ENCODE measurements around the gene PI4KB.

PI4KB gene

DNA sequence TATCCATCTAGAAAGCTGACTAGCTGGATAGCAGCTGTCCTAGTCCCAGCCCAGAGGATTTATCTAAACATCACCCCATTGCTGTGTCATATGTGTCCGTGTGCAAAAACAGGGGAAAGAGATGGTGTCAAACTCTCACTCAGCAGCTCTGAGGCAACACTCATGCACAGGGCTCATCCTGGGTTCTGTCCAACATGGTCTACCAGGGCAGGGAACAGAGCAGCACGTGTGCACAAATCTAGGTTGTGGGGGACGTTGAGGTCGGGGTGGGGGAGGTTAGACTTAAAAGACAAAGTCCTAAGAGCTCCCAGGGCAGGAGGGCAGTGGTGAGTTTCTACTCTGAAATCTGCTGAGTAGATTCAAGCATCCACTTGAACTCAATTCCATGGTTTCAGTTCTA, 16.2 kb downstream of the PI4KB start:
- no peak for DNase-seq

DNA sequence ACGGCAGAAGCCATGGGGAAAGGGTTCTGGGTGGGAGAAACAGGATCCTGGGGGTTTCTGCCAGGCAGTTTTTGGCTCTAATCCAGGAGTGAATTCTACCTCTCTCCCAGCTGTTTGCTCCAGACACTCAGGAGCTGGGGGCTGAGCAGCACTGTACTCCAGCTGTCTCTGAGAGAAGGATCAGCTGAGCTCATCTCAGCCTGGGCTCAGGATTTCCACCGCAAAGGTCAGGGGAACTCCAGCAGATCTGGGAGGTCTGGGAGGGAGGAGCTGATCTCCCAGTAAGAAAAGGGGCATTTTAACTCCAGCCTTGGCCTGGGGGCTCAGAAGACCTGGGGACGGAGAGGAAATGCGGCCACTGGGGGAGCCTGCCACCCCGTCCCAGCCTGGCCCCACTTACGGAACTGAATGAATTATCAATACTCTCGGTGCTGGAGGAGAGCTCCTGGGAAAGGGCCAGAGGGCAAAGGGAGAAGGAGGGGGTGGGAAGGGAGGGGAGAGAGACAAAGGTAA, 17.3 kb downstream of the PI4KB start:
- DNase-seq, result no peak

DNA sequence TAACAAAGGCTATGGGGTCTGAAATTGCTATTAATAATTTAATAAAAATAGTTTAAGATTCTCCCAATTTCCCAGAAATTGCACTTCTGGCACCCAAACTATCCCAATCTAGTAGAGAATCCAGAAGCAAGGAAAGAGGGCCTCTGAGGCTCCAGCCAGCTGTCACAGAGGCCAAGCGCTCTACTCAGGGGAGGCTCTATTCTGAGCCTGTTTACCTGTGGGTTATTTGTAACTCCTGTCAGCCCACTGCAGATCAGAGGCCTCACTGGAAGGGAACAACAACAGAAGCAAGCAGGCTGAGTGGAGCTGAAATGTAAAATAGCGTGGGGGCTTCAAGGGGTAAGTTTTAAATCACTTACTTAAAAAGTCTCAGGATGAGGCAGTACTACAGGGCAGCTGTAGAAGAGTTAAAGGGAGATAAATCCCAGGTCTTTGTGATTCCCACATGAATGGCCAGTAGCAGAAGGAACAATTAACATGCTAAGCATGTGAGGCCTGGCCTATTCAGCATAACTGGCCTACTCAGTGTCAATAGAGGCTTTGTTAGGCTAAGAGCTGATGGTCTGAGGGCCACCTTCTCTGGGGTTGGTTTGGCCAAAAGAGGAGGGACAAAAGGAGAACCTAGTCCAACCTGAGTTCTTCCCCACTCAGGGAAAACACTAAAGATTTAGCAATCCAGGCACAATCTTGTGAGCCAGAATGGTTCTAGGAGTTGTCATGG, 32.3 kb downstream of the PI4KB start:
- DNase-seq, result no peak

DNA sequence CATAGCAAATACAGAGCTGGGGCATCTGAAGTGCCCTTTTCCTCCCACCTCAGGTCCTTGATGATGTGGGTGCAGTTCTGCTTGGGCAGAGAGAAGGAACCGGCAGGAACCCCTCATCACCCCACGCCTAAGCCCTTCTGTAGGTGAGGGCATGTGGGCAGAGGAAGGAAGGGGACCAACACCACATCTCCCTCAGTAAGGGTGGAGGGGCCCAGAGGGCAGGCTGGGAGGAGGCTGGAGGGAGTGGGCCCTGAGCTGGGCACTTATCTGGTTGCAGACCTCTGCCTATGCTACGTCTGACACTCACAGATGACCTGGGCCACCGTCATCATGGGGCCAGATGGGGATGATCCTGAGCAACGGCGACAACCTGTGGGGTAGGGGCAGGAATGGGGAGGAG, 34.1 kb downstream of the PI4KB start:
- no peak for DNase-seq

DNA sequence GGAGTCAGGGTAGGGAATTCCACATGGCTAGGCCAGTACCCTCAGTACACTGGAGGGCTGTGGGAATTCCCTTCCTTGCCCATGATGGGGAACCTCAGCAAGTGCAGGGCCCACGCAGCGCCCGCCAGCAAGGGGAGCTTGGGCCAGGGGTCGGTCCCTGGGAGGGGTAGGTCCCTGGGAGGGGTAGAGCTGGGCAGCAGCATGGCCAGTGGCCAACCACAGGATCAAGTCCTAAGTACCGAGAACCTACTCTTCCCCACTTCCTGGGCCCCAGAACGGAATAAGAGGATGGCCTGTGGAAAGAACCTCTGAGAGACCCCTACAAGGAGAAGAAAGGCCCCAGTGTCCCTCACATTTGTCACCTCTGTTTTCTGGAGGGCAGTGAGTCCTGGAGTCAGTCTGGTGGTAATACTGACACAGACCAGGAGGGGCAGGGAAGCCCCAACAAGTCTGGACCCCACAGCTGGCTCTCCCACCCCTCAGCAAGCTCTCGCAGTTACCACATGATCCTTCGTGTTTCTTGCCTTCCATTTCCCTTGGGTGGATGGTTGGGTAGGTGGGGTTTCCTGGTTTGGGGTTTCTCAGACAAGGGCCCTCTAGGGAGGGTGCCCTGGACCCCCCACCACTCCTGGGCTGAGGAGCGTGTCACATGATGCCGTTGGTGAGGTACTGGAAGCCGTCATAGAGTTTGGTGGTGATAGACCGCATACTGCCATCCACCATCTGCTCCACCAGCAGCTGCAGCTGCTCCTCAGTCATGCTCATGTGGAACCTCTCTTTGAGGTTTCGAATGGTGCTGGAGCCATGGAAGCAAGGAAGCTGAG, 34.8 kb downstream of the PI4KB start:
- DNase-seq, result no peak

DNA sequence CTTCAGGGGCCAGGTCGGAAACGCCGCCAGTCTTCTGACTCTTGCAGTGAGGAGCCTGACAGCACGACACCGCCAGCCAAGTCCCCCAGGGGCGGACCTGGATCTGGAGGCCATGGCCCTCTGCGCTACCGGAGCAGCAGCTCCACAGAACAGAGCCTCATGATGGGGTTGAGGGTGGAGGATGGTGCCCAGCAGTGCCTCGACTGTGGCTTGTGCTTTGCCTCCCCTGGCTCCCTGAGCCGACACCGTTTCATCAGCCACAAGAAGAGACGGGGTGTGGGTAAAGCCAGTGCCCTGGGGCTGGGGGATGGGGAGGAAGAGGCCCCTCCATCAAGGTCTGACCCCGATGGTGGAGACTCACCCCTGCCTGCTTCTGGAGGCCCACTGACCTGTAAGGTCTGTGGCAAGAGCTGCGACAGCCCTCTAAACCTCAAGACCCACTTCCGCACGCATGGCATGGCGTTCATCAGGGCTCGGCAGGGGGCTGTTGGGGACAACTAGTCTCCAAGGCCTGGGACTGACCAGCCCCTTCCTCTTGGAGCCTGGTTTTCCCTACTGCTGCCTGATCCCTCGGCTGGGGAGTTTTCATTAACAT, 36.4 kb downstream of the PI4KB start:
- no peak for DNase-seq

DNA sequence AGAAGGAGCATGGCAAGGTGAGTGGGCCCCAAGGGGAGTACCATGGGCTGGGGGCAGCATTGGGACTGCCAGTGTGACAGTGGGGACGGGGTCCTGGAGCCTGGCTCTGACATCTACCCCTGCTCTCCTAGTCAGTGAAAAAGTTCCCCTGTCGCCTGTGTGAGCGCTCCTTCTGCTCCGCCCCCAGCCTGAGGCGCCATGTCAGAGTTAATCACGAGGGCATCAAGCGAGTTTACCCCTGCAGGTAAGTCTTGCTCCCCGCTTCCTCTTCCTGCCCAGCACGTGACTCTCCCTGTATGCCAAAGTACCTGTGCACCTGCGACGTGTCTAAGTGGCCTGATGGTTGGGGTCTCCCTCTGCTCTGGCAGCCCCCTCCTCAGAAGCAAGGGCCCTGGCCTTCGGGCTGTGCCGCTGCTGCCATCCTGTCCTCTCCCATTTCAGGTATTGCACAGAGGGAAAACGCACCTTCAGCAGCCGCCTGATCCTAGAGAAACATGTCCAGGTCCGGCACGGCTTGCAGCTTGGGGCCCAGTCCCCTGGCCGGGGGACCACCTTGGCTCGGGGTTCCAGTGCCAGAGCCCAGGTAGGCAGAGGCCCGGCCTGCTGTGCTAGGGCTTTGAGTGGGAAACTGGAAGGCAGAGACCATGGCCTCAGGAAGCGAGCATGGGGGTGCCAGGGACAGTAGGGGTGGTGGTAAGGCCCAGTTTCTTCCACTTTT, 37.1 kb downstream of the PI4KB start:
- DNase-seq, result no peak

DNA sequence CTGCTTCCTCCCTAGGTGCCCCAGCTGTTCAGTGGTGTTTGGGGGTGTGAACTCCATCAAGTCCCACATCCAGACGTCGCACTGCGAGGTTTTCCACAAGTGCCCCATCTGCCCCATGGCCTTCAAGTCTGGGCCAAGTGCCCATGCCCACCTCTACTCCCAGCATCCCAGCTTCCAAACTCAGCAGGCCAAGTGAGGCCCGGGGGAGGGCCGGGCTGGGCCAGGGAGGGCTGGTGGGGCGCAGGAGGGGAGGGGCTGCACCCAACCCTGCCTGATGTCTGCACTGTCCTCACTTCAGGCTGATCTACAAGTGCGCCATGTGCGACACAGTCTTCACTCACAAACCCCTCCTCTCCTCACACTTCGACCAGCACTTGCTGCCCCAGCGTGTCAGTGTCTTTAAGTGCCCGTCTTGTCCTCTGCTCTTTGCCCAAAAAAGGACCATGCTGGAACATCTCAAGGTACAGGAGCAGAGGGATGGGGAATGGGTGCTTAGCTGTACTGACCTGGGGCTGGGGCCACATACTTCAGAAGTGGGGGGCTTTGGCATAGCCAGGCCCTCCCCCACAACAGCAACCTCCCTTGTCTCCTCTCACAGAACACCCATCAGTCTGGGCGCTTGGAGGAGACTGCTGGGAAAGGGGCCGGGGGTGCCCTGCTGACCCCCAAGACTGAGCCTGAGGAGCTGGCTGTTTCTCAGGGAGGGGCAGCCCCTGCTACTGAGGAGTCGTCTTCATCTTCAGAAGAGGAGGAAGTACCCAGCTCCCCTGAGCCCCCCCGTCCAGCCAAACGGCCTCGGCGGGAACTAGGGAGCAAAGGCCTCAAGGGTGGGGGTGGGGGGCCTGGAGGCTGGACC, 37.9 kb downstream of the PI4KB start:
- DNase-seq, result no peak

DNA sequence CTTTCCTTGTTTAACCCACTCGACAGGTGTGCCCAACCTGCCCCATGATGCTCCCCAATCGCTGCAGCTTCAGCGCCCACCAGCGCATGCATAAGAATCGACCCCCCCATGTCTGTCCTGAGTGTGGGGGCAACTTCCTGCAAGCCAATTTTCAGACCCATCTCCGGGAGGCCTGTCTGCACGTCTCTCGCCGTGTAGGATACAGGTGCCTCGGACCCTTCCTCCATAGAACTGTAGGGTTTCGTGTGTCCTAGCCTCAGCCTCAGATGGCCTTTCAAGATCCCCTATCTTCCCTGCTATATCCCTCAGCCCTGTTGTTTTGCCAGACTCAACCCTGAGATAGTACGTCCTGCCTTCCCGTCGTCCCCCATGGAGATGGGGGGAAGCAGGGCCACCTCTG, 38.7 kb downstream of the PI4KB start:
- no peak for DNase-seq

DNA sequence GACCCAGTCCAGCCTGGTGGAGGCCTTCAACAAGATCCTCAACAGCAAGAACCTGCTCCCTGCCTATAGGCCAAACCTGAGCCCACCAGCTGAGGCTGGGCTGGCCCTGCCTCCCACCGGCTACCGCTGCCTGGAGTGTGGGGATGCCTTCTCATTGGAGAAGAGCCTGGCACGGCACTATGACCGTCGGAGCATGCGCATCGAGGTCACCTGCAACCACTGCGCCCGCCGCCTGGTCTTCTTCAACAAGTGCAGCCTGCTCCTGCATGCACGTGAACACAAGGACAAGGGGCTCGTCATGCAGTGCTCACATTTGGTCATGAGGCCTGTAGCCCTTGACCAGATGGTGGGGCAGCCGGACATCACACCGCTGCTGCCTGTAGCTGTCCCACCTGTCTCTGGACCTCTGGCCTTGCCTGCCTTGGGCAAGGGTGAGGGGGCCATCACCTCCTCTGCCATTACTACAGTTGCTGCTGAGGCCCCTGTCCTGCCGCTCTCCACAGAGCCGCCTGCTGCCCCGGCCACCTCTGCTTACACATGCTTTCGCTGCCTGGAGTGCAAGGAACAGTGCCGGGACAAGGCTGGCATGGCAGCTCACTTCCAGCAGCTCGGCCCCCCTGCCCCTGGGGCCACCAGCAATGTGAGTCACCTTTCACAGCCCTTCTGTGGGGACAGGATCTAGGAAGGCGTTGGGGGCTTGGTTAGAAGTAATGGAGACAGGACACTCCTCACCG, 39.3 kb downstream of the PI4KB start:
- DNase-seq, result no peak

DNA sequence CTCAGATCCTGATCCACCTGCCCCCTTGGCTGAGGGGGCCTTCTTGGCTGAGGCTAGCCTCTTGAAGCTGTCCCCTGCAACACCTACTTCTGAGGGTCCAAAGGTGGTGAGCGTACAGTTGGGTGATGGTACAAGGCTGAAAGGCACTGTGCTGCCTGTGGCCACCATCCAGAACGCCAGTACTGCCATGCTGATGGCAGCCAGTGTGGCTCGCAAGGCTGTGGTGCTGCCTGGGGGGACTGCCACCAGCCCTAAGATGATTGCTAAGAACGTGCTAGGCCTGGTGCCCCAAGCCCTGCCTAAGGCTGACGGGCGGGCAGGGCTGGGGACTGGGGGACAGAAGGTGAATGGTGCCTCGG, 39.9 kb downstream of the PI4KB start:
- no peak for DNase-seq

DNA sequence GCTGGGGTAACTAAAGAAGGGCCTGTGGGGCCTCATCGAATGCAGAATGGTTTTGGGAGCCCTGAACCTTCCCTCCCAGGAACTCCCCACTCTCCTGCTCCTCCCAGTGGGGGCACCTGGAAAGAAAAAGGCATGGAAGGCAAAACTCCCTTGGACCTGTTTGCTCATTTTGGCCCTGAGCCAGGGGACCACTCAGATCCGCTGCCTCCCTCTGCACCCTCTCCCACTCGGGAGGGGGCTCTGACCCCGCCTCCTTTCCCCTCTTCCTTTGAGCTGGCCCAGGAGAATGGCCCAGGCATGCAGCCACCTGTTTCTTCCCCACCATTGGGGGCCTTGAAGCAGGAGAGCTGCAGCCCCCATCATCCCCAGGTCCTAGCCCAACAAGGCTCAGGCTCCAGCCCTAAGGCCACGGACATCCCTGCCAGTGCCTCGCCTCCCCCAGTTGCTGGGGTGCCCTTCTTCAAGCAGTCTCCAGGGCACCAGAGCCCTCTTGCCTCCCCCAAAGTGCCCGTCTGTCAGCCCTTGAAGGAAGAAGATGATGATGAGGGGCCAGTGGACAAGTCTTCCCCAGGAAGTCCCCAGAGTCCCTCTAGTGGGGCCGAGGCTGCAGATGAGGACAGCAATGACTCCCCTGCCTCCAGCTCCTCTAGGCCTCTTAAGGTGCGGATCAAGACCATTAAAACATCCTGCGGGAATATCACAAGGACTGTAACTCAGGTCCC, 40.4 kb downstream of the PI4KB start:
- DNase-seq, result no peak

DNA sequence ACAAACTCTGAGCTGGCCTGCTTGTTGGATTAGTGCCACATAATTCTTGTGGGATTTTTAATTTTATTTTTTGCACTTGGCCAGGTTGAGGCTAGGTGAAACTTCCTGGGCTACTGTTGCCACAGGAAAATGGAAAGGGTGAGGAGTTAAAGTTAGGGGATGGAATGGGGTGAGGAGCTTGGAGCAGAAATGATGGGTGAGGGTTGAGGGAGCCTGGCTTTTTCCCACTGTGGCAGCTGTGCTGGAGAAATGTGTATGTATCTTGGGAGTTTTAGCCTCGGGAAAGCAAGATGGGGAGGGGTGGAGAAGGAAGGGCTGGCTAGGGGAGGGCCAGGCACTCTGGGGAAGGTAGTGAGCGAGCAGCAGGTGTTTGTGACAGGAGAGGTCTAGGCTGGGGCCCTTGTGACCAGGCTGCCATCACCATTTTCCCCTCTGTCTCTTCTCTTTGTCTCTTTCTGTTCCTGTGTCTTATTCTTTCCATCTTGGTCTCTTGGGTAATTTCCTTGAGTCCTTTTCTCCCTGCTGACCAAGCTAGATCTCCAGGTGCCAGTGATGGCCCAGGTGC, 43.1 kb downstream of the PI4KB start:
- no peak for DNase-seq

DNA sequence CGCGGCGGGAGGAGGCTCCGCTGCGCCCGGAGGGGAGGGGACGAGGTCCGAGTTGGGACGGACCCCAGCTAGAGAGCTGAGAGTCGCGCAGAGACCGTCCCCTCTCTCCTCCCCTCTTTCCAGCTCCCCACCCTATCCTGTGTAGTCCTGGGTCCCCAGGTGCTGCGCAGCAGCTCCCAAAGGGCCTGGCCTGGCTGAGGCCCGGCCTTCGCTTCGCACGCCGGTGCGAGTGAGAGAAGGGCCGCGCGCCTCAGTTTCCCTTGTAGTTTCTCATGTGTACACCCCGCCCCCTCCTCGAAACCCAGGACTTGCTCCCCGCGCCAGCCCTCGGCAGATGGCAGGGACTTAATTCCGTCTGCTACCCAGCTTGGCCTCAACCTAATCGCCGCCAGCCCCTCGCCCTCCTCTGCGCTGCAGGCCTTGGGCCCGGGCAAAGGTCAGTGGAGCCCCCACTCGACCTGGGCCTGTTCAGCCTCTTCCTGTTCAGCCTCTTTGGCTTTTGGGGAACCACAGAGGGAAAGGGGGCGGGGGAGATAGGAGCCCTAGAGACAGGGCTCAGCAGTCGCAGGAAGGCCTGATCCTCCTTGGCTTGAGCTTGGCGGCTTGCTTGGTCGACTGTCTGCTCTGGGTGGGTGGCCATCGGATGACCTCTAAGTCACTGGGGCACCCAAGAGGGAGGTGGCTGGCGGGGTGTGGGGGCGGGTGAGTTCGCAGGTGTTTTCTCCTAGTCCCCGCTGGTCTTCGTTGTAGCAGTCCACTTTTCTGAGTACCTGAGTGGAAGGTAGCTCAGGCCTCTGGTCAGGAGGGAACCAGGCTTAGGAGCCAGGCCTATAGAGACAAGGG, 44.1 kb downstream of the PI4KB start:
- DNase-seq, result peak; percentile 37

DNA sequence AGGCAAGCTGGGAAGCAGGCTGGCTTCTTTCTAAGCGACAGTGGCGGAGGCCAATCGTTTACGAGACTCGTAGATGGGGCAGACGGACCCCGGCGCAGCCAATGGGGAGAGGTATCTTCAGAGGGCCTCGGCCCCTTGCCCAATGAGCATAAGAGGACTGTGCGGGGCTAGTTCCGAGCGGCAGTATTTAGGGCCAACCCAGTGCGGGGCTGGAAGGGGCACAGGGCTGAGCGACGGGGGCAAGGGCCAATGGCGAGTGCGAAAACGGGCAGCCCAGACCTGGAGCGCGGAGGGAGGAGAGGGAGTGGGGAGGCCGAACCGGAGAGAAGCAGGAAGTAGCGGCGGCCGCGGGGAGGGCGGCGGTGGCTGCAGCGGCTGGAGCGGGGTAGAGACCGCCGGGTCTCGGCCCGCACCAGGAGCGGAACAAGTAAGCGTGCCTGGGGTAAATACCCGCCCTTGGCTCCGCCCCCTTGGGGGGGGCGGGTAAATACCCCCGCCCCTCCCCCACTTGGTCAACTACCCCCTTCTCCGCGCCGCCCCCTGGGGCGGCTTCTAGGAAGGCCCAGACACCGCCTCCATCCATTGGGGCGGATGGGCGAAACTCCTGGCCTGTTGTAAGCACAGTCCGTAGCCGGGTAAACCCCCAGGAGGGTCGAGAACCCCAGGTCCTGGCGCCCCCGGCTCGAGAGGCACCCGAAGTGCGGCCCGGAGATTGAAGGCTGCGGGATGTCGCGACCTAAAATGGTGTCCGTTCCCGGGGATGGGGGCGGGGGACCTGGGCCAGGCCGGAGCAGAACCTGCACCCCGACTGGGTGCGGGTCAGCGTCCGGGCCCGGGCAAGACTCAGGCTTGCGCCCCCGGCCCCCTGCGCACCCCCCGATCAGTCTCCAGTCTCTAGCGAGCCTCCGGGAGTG, 45.0 kb downstream of the PI4KB start, which contains the start of gene ZNF687:
TSS of gene ZNF687 (plus strand) at position 331 of the 914 bp plus-strand sequence. CDS start 3,993 bp downstream, outside the sequence.
- peak; percentile 99 for DNase-seq

DNA sequence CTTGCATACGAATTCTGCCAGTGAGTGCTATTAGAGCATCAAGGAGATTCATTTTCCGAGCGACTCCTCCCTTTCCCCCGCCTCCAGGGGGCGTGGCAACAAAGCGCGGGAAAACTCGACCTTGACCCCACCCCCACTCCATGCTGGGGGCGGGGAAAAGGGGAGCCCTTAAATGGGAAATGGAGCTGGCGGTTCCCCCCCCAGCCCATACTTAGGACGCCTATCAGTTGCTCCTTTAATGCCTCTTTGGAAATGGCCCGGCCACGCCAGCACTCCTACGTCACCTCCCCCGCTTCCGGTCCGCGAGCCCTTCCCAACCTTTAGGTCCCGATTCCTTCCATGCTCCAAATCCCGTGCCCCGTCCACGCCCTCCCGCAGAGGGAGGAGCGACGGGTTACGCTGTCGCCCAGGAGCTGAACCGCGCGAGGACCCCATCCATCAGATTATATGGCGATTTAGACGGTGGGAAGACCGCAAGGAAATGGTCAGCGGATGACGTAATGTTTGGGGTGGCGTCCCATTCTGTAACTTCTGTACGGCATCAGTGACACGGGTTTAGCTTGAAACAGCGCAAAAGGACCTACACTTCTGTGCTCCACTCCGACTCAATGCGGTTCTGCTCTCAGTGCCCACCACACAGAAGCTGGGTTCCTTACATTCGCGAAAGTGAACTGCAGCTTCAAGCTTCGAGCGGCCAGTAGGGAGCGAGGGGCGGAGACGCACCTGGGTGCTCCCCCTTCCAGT, 45.8 kb downstream of the PI4KB start:
- DNase-seq, result peak; percentile 94

DNA sequence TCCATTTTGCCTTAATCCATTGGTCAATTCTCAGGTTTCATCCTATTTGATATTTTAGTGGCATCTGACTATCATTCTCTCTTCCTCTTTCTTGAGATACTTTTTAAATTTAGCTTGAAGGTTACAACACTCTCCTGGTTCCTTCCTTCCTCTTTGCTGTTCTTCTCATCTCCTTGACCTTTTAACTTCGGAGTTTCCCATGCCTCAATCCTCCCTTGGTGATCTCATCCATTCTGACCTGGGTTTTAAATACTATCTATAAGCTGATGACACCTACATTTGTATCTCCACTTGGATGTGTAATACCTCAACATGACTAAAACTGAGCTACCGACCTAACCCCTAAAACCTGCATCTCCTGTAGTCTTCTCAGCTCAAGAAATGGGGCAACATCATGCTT, 50.0 kb downstream of the PI4KB start:
- no peak for DNase-seq
